Measurements from ENCODE around the gene SCN2B. TPM values are rescaled to one million over a fixed set of nuclear protein-coding genes. Genes with fewer than 3 reads are reported as not detected.

SCN2B gene
- total RNA-seq, 2 experiments from 2014 or later: not detected

DNA sequence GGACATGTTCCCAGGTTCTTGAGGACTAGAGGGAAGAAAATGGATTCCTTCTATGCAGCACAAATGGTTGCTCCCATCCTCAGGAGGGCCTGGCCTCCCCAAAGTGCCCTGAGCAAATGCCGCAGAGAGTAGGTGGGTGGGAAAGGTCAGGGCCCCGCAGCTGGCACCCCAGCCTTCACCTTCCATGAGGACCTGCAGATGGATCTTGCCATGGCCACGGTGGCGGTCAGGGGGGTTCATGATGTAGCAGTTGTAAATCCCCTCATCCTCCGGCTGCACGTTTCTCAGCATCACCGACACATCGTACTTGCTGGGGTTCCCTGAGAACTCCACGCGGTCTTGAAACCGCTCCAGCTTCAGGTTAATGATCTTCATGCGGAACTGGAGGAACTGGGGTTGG, 8.5 kb downstream of the SCN2B start:
- ChIA-PET CTCF (interaction anchor here (0.8 to 1.8 kb wide), 4 partner anchors 11 to 128 kb away, joined by 3 to 6 read pairs (median 4); no protein-coding TSS in a partner anchor), POLR2A (interaction anchor here (0.9 to 1.0 kb wide), 2 partner anchors 9 to 15 kb away, joined by 3 read pairs; partner anchors contain the start of gene SCN4B)
- H3K4me3 Mint-ChIP-seq: no peak overlapping the region
- TF ChIP-seq, protein P1, sequence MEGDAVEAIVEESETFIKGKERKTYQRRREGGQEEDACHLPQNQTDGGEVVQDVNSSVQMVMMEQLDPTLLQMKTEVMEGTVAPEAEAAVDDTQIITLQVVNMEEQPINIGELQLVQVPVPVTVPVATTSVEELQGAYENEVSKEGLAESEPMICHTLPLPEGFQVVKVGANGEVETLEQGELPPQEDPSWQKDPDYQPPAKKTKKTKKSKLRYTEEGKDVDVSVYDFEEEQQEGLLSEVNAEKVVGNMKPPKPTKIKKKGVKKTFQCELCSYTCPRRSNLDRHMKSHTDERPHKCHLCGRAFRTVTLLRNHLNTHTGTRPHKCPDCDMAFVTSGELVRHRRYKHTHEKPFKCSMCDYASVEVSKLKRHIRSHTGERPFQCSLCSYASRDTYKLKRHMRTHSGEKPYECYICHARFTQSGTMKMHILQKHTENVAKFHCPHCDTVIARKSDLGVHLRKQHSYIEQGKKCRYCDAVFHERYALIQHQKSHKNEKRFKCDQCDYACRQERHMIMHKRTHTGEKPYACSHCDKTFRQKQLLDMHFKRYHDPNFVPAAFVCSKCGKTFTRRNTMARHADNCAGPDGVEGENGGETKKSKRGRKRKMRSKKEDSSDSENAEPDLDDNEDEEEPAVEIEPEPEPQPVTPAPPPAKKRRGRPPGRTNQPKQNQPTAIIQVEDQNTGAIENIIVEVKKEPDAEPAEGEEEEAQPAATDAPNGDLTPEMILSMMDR (IDR thresholded peaks at IDR 0.05): no peak
- ATAC-seq (no peak), DNase-seq (no peak)
- H3K27me3 Mint-ChIP-seq: peaks cover 3% of the 10 kb centered on the region
- intact Hi-C loops (cut with micrococcal nuclease): no loop called here
- no peaks in the 10 kb centered on the region for H3K9me3 Mint-ChIP-seq
- H3K36me3 Mint-ChIP-seq (ENCODE audit: low read depth): no peaks in the 10 kb centered on the region
- H3K27ac Mint-ChIP-seq: no peak overlapping the region
- peaks cover 2% of the 10 kb centered on the region for H3K4me1 Mint-ChIP-seq (ENCODE audit: low read depth)

DNA sequence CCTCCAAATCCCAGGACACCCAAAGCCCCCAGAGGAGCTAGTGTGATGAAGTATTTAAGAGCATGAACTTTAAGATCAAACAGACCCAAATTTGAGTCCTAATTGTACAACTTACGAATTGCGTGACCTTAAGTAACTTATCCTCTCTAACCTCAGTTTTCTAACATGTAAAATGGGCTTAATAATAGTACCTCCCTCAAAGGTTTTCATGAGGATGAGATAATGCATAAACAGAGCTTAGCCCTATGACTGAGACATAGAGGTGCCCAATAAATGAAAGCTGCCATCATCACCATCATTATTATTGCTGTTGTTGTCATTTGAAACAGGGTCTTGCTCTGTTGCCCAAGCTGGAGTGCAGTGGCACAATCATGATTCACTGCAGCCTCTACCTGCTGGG, 9.2 kb downstream of the SCN2B start:
- ATAC-seq (no peak), DNase-seq (no peak)
- Mint-ChIP-seq H3K4me1 (ENCODE audit: low read depth) (peaks cover 2% of the 10 kb centered on the region), H3K36me3 (ENCODE audit: low read depth) (no peaks in the 10 kb centered on the region), H3K27ac (no peak overlapping the region), H3K9me3 (no peaks in the 10 kb centered on the region), H3K27me3 (peaks cover 3% of the 10 kb centered on the region), H3K4me3 (no peak overlapping the region)
- ChIA-PET CTCF (interaction anchor here (0.8 to 1.4 kb wide), 3 partner anchors 11 to 22 kb away, joined by 3 to 6 read pairs (median 3); no protein-coding TSS in a partner anchor), POLR2A (interaction anchor here (0.6 to 1.0 kb wide), 3 partner anchors 9 to 22 kb away, joined by 3 read pairs; partner anchors contain the start of gene SCN4B)
- TF ChIP-seq, protein P1 (IDR thresholded peaks at IDR 0.05): no peak
- intact Hi-C loops (cut with micrococcal nuclease): no loop called here

DNA sequence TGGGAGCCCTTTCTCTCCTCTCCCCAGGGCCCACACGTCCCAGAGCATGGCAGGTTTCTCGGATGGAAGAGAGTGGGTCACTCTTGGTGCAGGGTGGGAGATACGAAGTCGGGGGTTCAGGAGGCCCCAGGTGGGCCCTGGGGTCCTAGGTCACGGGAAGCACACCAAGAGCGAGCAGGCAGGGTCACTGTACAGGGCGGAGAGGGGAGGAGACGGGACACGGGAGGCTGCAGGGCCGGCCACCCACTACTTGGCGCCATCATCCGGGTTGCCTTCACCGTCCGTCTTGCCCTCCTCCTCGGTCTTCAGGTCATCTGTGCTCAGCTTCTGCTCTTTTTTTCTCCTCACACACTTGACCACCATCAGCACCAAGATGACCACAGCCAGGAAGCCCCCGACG, 9.8 kb downstream of the SCN2B start:
- H3K27me3 Mint-ChIP-seq: peaks cover 3% of the 10 kb centered on the region
- H3K4me3 Mint-ChIP-seq: no peak overlapping the region
- peaks cover under 1% of the 10 kb centered on the region for H3K4me1 Mint-ChIP-seq (ENCODE audit: low read depth)
- CTCF ChIA-PET: interaction anchor here (1.4 kb wide), 1 partner anchor 10 kb away, joined by 6 read pairs; no protein-coding TSS in a partner anchor
- ATAC-seq (no peak), DNase-seq (no peak)
- POLR2A ChIA-PET: no interaction called here
- no peaks in the 10 kb centered on the region for H3K9me3 Mint-ChIP-seq
- TF ChIP-seq, protein P1 (IDR thresholded peaks at IDR 0.05): no peak
- no peak overlapping the region for H3K27ac Mint-ChIP-seq
- intact Hi-C loops (cut with micrococcal nuclease): no loop called here
- H3K36me3 Mint-ChIP-seq (ENCODE audit: low read depth): no peaks in the 10 kb centered on the region

DNA sequence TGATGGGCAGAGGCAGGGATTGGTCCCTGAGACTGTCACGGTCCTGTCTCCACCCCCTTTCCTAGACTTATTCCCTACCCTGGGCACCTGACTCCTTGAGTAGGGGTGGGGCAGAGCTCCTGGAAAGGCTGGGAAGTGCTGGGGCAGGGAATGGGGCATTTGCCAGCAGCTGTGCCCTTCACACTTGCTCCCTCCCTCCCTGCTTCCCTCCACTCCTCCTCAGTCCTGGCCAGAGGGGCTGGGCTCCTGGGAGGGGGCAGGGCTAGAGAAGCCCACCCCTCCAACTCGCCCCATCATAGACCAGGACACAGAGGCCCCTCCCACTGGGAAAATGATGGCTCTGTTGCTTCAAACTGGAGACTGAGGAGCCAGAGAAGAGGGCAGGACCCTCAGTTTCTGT, 11.6 kb downstream of the SCN2B start:
- H3K27ac Mint-ChIP-seq: no peak overlapping the region
- DNase-seq (no peak), ATAC-seq (no peak)
- H3K27me3 Mint-ChIP-seq: peaks cover 3% of the 10 kb centered on the region
- intact Hi-C loops (cut with micrococcal nuclease): no loop called here
- H3K4me1 Mint-ChIP-seq (ENCODE audit: low read depth): no peaks in the 10 kb centered on the region
- no peaks in the 10 kb centered on the region for H3K9me3 Mint-ChIP-seq
- no peaks in the 10 kb centered on the region for H3K36me3 Mint-ChIP-seq (ENCODE audit: low read depth)
- TF ChIP-seq, protein P1 (IDR thresholded peaks at IDR 0.05): no peak
- CTCF ChIA-PET: interaction anchor here (1.9 kb wide), 1 partner anchor 8 kb away, joined by 5 read pairs; no protein-coding TSS in a partner anchor
- no peak overlapping the region for H3K4me3 Mint-ChIP-seq
- POLR2A ChIA-PET: interaction anchor here (1.2 to 1.4 kb wide), 2 partner anchors 9 to 44 kb away, joined by 3 to 5 read pairs; no protein-coding TSS in a partner anchor

DNA sequence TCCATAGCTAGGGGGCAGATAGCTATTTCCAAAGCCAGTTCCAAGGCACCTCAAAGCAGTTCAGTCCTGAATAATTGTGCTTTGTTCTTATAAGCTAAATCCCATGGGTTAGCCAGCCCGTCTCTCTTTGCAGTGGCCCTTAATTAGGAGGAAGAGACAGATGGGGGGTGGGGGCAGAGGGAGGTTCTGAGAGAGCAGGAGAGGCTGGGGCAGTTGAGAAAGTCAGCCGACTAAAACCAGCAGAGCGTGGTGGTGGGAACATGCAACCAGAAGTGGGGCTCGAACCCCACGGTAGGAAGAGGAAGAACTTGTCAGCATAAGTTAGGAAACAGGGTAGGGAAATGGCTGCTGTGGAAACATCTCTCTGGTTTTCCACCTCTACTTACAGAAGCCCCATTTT, 12.9 kb downstream of the SCN2B start:
- ChIA-PET POLR2A (no interaction called here), CTCF (interaction anchor here (1.0 to 2.2 kb wide), 2 partner anchors 8 to 35 kb away, joined by 3 to 12 read pairs; no protein-coding TSS in a partner anchor)
- Mint-ChIP-seq H3K36me3 (ENCODE audit: low read depth) (no peaks in the 10 kb centered on the region), H3K27ac (no peak overlapping the region), H3K9me3 (no peaks in the 10 kb centered on the region), H3K4me3 (no peak overlapping the region), H3K27me3 (peaks cover 11% of the 10 kb centered on the region), H3K4me1 (ENCODE audit: low read depth) (no peaks in the 10 kb centered on the region)
- ATAC-seq: no peak
- TF ChIP-seq, protein P1 (IDR thresholded peaks at IDR 0.05): no peak
- DNase-seq: no peak
- intact Hi-C loops (cut with micrococcal nuclease): no loop called here
